Gastroesophageal sphincter (tissue), 4 donors: Measurements from ENCODE around the gene IFT74. TPM values are rescaled to one million over a fixed set of nuclear protein-coding genes. Genes with fewer than 3 reads are reported as not detected.

ENCODE experiments used
- ATAC-seq: fragments of 150-250 bp; one replicate; pipeline ENCODE4 v1.9.1; 2016; ENCODE audit warnings: mild to moderate bottlenecking, moderate library complexity
- H3K27ac ChIP-seq, 4 donors: fragments of 200-600 bp; sonication (generic) in 3 of 4; 1 replicate in 3 of 4; 2 replicates in 1 of 4; pipeline ENCODE4 v1.5.1; 2016 to 2019
- H3K27me3 ChIP-seq: fragments of 200-600 bp; sonication (generic); one replicate; pipeline ENCODE4 v1.5.1; 2019
- H3K36me3 ChIP-seq, 2 donors: fragments of 200-600 bp; sonication (generic); one replicate each; pipeline ENCODE4 v1.5.1; 2019; ENCODE audit warnings: control low read depth in 1 of 2
- H3K4me1 ChIP-seq, 3 donors: fragments of 200-600 bp; sonication (generic); 1 replicate in 2 of 3; 2 replicates in 1 of 3; pipeline ENCODE4 v1.5.1; 2016 to 2019; ENCODE audit warnings: control low read depth in 2 of 3
- H3K4me3 ChIP-seq, 2 donors: fragments of 200-600 bp; sonication (generic); one replicate each; pipeline ENCODE4 v1.5.1; 2019; ENCODE audit warnings: mild to moderate bottlenecking in 1 of 2, moderate library complexity in 1 of 2
- H3K9me3 ChIP-seq, 3 donors: fragments of 200-600 bp; sonication (generic); one replicate each; pipeline ENCODE4 v1.5.1; 2017 to 2019; ENCODE audit warnings: control low read depth in 2 of 3
- EP300 ChIP-seq: sonication (generic); formaldehyde crosslinking; IDR thresholded peaks from one replicate; pipeline ENCODE4 v1.6.1; 2017; ENCODE audit warnings: antibody characterized with exemption, mild to moderate bottlenecking
- POLR2A ChIP-seq, 2 donors: fragments of 450-650 bp; IDR thresholded peaks; one replicate each; pipeline ENCODE4 v1.6.1; 2017; ENCODE audit warnings: antibody characterized with exemption in 2 of 2, mild to moderate bottlenecking in 2 of 2, moderate library complexity in 1 of 2
- POLR2AphosphoS5 ChIP-seq: sonication (generic); formaldehyde crosslinking; IDR thresholded peaks from one replicate; pipeline ENCODE4 v1.6.1; 2017; ENCODE audit warnings: antibody characterized with exemption
- WGBS, 2 donors: methylation state at CpG; one replicate each; pipeline ENCODE4 v1.1.5; 2018; ENCODE audit warnings: low coverage in 1 of 2; 5-methylcytosine and 5-hydroxymethylcytosine counted together
- total RNA-seq, 4 donors: library from RNA; depleted of rRNA; stranded (reverse); fragments of >200 nt; gene quantifications; one replicate each; pipeline ENCODE4 v1.1.0, GENCODE V29; 2016
- TF ChIP-seq, protein P1 (sequence below), 4 experiments: fragments of 200-600 bp in 2 of 4; fragments of 450-650 bp in 2 of 4; sonication (generic) in 1 of 4; IDR thresholded peaks; one replicate each; pipeline ENCODE4 v1.5.1; 2017 to 2019; ENCODE audit warnings: antibody characterized with exemption in 4 of 4, mild to moderate bottlenecking in 2 of 4, moderate library complexity in 2 of 4

IFT74 gene
- total RNA-seq, 4 donors from 2014 or later, result 16.7 to 28.0 (median 19.2) TPM

DNA sequence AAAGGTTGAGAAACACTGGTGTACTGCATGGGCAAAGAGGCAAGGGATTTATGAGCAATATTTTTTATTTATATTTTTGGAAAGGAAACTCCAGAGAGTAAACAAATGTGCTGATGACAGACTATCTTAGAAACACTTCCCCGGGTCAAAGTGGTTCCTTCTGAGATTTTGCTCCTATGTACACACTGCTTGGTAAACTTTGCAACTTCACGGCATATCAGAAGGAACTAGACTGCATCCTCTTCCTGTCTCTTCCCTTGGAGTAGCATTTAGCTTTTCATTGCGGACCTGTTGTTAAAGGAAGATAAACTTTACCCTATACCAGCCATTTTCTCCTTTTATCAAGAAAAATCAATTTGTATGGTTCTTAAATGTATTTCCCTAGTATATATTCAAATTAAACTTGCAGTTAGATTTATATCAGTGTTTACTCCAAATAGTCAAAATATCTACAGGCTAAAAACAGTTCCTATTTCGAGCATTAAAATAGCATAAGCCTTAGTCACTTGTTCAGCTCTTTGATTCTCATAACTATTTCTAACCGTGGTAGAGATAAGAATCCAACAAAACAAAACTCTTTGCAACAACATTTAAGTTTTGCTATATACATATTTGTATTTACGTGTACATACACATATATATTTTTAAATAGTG is 97.3 kb downstream of the IFT74 start:
- no peak overlapping the region for H3K4me3 ChIP-seq
- 56 to 57% methylated on average over 6 of the region's 6 CpGs for WGBS, 2 donors
- peaks cover 0 to 57% of the 10 kb centered on the region in 2 donors for H3K36me3 ChIP-seq
- H3K9me3 ChIP-seq, result no peaks in the 10 kb centered on the region
- ATAC-seq, result peak; percentile 22
- H3K27ac ChIP-seq, result no peak overlapping the region
- no peak for TF ChIP-seq EP300
- TF ChIP-seq POLR2AphosphoS5, result no peak
- TF ChIP-seq POLR2A (IDR thresholded peaks at IDR 0.05), result no peak
- TF ChIP-seq, protein P1, sequence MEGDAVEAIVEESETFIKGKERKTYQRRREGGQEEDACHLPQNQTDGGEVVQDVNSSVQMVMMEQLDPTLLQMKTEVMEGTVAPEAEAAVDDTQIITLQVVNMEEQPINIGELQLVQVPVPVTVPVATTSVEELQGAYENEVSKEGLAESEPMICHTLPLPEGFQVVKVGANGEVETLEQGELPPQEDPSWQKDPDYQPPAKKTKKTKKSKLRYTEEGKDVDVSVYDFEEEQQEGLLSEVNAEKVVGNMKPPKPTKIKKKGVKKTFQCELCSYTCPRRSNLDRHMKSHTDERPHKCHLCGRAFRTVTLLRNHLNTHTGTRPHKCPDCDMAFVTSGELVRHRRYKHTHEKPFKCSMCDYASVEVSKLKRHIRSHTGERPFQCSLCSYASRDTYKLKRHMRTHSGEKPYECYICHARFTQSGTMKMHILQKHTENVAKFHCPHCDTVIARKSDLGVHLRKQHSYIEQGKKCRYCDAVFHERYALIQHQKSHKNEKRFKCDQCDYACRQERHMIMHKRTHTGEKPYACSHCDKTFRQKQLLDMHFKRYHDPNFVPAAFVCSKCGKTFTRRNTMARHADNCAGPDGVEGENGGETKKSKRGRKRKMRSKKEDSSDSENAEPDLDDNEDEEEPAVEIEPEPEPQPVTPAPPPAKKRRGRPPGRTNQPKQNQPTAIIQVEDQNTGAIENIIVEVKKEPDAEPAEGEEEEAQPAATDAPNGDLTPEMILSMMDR (IDR thresholded peaks at IDR 0.05), result no peak
- no peaks in the 10 kb centered on the region for H3K4me1 ChIP-seq
- no peaks in the 10 kb centered on the region for H3K27me3 ChIP-seq

DNA sequence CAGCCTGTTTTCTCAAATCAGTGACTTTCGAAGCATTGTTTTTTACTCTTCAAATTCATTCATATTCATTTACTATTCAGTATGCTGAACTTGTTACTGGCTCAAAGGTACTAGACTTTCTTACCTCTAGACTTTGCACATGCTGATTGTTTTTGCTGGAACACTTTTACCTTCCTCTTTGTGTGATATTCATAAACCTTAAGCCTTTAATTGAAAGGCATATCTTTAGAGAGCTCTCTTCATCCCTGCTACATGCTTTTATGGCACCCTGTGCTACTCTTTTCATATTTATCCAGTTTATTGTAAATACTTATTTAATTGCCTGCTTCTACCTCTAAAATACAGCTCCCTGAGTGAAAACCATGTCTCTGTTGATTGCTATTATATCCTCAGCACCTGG is 97.9 kb downstream of the IFT74 start:
- Histone ChIP-seq H3K4me3 (no peak overlapping the region), H3K9me3 (no peaks in the 10 kb centered on the region), H3K27me3 (no peaks in the 10 kb centered on the region), H3K27ac (no peak overlapping the region), H3K36me3 (peaks cover 0 to 56% of the 10 kb centered on the region in 2 donors), H3K4me1 (no peaks in the 10 kb centered on the region)
- TF ChIP-seq, protein P1 (IDR thresholded peaks at IDR 0.05), result no peak
- TF ChIP-seq EP300 (no peak), POLR2AphosphoS5 (no peak), POLR2A (IDR thresholded peaks at IDR 0.05) (no peak)
- 100% methylated on average over 1 of the region's 1 CpG for WGBS, 2 donors
- no peak for ATAC-seq

DNA sequence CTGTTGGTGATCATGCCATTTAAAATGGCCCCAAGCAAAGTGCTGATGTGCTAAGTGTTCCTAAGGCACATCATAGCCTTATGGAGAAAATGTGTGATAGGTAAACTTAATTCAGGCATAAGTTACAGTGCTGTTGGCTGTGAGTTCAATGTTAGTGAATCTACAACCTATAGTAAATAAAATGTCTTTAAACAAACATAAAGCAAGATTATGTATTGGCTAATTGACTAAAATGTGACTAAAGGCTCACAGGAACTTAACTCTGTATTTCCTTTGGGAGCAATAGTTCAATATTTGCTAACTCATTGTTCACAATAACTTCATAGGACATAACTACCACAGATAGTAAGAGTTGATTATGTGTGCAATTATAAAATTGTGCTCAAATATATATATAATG is 98.6 kb downstream of the IFT74 start:
- no peak for ATAC-seq
- Histone ChIP-seq H3K4me1 (no peaks in the 10 kb centered on the region), H3K27me3 (no peaks in the 10 kb centered on the region), H3K27ac (no peak overlapping the region), H3K36me3 (peaks cover 0 to 55% of the 10 kb centered on the region in 2 donors), H3K4me3 (no peak overlapping the region), H3K9me3 (no peaks in the 10 kb centered on the region)
- TF ChIP-seq, protein P1 (IDR thresholded peaks at IDR 0.05), result no peak
- TF ChIP-seq POLR2A (IDR thresholded peaks at IDR 0.05) (no peak), POLR2AphosphoS5 (no peak), EP300 (no peak)

DNA sequence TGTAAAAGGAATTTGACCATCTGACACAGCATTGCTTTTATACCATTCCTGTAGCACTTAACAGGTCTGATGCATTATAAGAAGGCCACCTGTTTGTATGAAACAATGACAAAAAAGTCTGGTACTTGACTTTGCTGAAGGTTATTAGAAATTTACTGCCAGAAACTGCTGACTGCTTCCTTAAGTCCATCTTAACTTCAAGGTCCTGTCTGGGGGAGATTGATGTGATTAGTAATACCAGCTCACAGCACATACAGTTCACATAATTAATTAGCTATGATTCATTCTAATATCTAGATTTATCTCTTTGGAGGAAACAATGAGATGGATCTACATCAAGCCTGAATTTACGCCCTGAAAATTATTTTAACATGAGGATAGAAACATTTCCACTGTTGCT is 103.2 kb downstream of the IFT74 start:
- Histone ChIP-seq H3K27me3 (no peaks in the 10 kb centered on the region), H3K4me3 (no peak overlapping the region), H3K27ac (no peak overlapping the region), H3K36me3 (peaks cover 0 to 61% of the 10 kb centered on the region in 2 donors), H3K4me1 (no peaks in the 10 kb centered on the region), H3K9me3 (no peaks in the 10 kb centered on the region)
- WGBS, 2 donors, result 81 to 85% methylated on average over 1 of the region's 1 CpG
- TF ChIP-seq, protein P1 (IDR thresholded peaks at IDR 0.05), result no peak
- TF ChIP-seq POLR2A (IDR thresholded peaks at IDR 0.05) (no peak), POLR2AphosphoS5 (no peak), EP300 (no peak)
- ATAC-seq, result no peak

DNA sequence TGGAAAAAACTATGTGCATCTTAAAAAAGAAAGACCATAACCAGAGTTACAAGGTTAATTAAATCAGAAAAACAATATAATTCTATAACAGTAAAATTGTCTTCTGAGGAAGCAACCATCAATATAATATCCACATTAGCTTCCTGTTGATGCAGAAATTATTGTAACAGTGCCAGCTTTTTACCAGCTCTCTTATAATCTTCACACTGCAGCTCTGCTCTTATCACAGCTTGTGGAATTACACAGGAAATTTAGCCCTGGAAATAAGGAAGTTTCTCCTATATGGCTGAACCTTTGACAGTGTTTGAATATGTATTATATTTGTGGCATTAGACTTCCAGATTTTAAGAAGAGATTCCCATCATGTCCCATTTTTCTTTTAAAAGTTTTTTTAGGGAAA is 103.7 kb downstream of the IFT74 start:
- Histone ChIP-seq H3K27me3 (no peaks in the 10 kb centered on the region), H3K36me3 (peaks cover 0 to 61% of the 10 kb centered on the region in 2 donors), H3K4me1 (no peaks in the 10 kb centered on the region), H3K27ac (no peak overlapping the region), H3K9me3 (no peaks in the 10 kb centered on the region), H3K4me3 (no peak overlapping the region)
- no peak for ATAC-seq
- TF ChIP-seq EP300 (no peak), POLR2AphosphoS5 (no peak), POLR2A (IDR thresholded peaks at IDR 0.05) (no peak)
- TF ChIP-seq, protein P1 (IDR thresholded peaks at IDR 0.05), result no peak
